Measurements from ENCODE around the gene NEK1. TPM values are rescaled to one million over a fixed set of nuclear protein-coding genes. Genes with fewer than 3 reads are reported as not detected.

The NEK1 gene
- total and polyA plus RNA-seq, 4 donors: 3.6 to 32.9 (median 9.3) TPM

DNA sequence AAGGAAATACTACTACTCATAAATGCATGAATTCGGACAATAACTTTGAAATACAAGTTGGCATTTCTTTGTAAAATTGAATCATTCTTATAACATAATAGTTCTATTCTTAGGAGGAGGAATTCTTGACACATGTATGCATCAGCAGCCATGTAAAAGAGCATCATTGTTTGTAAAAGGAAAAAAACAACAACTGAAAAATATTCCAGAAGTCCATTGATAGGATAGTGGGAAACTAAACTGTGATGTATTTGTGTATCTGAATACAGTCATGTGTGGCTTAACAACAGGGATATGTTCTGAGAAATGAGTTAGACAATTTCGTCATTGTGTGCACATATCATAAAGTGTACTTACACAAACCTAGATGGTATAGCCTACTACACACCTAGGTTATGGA, 239.6 kb downstream of the NEK1 start:
- 93 to 98% methylated on average over 2 of the region's 2 CpGs for WGBS, 2 donors
- Histone ChIP-seq H3K9me3 (ENCODE audit: control insufficient read depth in 4 of 4, insufficient read depth in 3 of 4, low read length in 3 of 4) (peaks cover 6 to 27% (median 9%) of the 10 kb centered on the region in 4 donors), H3K36me3 (ENCODE audit: control insufficient read depth in 4 of 4, insufficient read depth in 4 of 4, low read length in 4 of 4) (no peaks in the 10 kb centered on the region), H3K4me1 (ENCODE audit: control insufficient read depth in 5 of 5, insufficient read depth in 5 of 5, low read length in 5 of 5) (no peaks in the 10 kb centered on the region), H3K27ac (ENCODE audit: low read depth in 1 of 2, low read length in 1 of 2) (no peak overlapping the region), H3K27me3 (ENCODE audit: control insufficient read depth in 3 of 3, insufficient read depth in 3 of 3, low read length in 2 of 3) (no peaks in the 10 kb centered on the region), H3K4me3 (no peak overlapping the region), H3K9ac (ENCODE audit: insufficient read depth in 1 of 2, low read length in 2 of 2) (no peak overlapping the region)
- ATAC-seq (ENCODE audit: insufficient read depth, low FRiP score) (no peak), DNase-seq (no peak)
- TF ChIP-seq CTCF (IDR thresholded peaks at IDR 0.05; ENCODE audit: control extremely low read depth, extremely low read depth): no peak

GRCh38 chr4:169369634-169370033, 242.7 kb downstream of the NEK1 start:
- H3K9me3 ChIP-seq (ENCODE audit: control insufficient read depth in 4 of 4, insufficient read depth in 3 of 4, low read length in 3 of 4): no peaks in the 10 kb centered on the region
- no peak overlapping the region for H3K4me3 ChIP-seq
- H3K36me3 ChIP-seq (ENCODE audit: control insufficient read depth in 4 of 4, insufficient read depth in 4 of 4, low read length in 4 of 4): no peaks in the 10 kb centered on the region
- 90 to 91% methylated on average over 6 of the region's 6 CpGs for WGBS, 2 donors
- DNase-seq (no peak), ATAC-seq (ENCODE audit: insufficient read depth, low FRiP score) (no peak)
- no peaks in the 10 kb centered on the region for H3K27me3 ChIP-seq (ENCODE audit: control insufficient read depth in 3 of 3, insufficient read depth in 3 of 3, low read length in 2 of 3)
- no peaks in the 10 kb centered on the region for H3K4me1 ChIP-seq (ENCODE audit: control insufficient read depth in 5 of 5, insufficient read depth in 5 of 5, low read length in 5 of 5)
- no peak overlapping the region for H3K9ac ChIP-seq (ENCODE audit: insufficient read depth in 1 of 2, low read length in 2 of 2)
- TF ChIP-seq CTCF (IDR thresholded peaks at IDR 0.05; ENCODE audit: control extremely low read depth, extremely low read depth): no peak
- no peak overlapping the region for H3K27ac ChIP-seq (ENCODE audit: low read depth in 1 of 2, low read length in 1 of 2)

DNA sequence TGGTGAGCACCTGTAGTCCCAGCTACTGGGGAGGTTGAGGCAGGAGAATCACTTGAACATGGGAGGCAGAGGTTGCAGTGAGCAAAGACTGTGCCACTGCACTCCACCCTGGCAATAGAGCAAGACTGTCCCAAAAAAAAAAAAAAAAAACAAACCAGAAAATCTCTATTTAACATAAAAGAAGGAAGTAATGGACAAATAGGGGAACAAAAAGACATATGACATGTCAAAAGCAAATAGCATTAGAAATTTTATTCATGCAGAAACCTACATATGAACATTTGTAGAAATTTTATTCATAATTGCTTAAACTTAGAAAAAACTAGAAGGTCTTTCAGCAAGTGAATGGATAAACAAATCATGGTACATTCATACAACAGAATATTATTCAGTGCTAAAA, 244.6 kb downstream of the NEK1 start:
- DNase-seq: no peak
- no peak for TF ChIP-seq CTCF (IDR thresholded peaks at IDR 0.05; ENCODE audit: control extremely low read depth, extremely low read depth)
- Histone ChIP-seq H3K27ac (ENCODE audit: low read depth in 1 of 2, low read length in 1 of 2) (no peak overlapping the region), H3K27me3 (ENCODE audit: control insufficient read depth in 3 of 3, insufficient read depth in 3 of 3, low read length in 2 of 3) (no peaks in the 10 kb centered on the region), H3K36me3 (ENCODE audit: control insufficient read depth in 4 of 4, insufficient read depth in 4 of 4, low read length in 4 of 4) (no peaks in the 10 kb centered on the region), H3K9ac (ENCODE audit: insufficient read depth in 1 of 2, low read length in 2 of 2) (no peak overlapping the region), H3K4me1 (ENCODE audit: control insufficient read depth in 5 of 5, insufficient read depth in 5 of 5, low read length in 5 of 5) (no peaks in the 10 kb centered on the region), H3K4me3 (no peak overlapping the region), H3K9me3 (ENCODE audit: control insufficient read depth in 4 of 4, insufficient read depth in 3 of 4, low read length in 3 of 4) (no peaks in the 10 kb centered on the region)
- no peak for ATAC-seq (ENCODE audit: insufficient read depth, low FRiP score)

- TF ChIP-seq CTCF (IDR thresholded peaks at IDR 0.05; ENCODE audit: control extremely low read depth, extremely low read depth): no peak
- no peaks in the 10 kb centered on the region for H3K36me3 ChIP-seq (ENCODE audit: control insufficient read depth in 4 of 4, insufficient read depth in 4 of 4, low read length in 4 of 4)
- H3K4me1 ChIP-seq (ENCODE audit: control insufficient read depth in 5 of 5, insufficient read depth in 5 of 5, low read length in 5 of 5): peaks cover 0 to 4% (median 0%) of the 10 kb centered on the region in 5 donors
- H3K9ac ChIP-seq (ENCODE audit: insufficient read depth in 1 of 2, low read length in 2 of 2): no peak overlapping the region
- no peak for ATAC-seq (ENCODE audit: insufficient read depth, low FRiP score)
- no peaks in the 10 kb centered on the region for H3K27me3 ChIP-seq (ENCODE audit: control insufficient read depth in 3 of 3, insufficient read depth in 3 of 3, low read length in 2 of 3)
- no peak overlapping the region for H3K4me3 ChIP-seq
- WGBS, 2 donors: 96 to 98% methylated on average over 5 of the region's 5 CpGs
- no peak overlapping the region for H3K27ac ChIP-seq (ENCODE audit: low read depth in 1 of 2, low read length in 1 of 2)
- no peak for DNase-seq
- no peaks in the 10 kb centered on the region for H3K9me3 ChIP-seq (ENCODE audit: control insufficient read depth in 4 of 4, insufficient read depth in 3 of 4, low read length in 3 of 4)
Measured at GRCh38 chr4:169366821-169367220, 245.6 kb downstream of the NEK1 start.
